AG04449 (cell line): ENCODE measurements around the gene B4GALNT3.

ENCODE experiments used
- CTCF ChIA-PET: fragments of 350-600 bp; formaldehyde crosslinking; extraction: SDS; loops from one replicate; lab custom pipeline; 2021; ENCODE audit warnings: antibody characterized with exemption; lab: Yijun Ruan, JAX
- POLR2A ChIA-PET: fragments of 400-600, 350-600 bp; formaldehyde crosslinking; extraction: SDS; loops from one replicate; lab custom pipeline; 2020; ENCODE audit warnings: antibody characterized with exemption, inconsistent platforms; lab: Yijun Ruan, JAX
- DNase-seq: peaks from one replicate; pipeline ENCODE4 v3.0.0-alpha.2; 2010; ENCODE audit warnings: low read depth, low spot score
- H3K4me3 ChIP-seq: 2 replicates; pipeline ENCODE4 v1.5.1; 2011; ENCODE audit warnings: low read depth, mild to moderate bottlenecking, control low read depth, low read length
- TF ChIP-seq, protein P1 (sequence below): IDR thresholded peaks from one replicate; pipeline ENCODE4 v1.5.1; 2011; ENCODE audit warnings: mild to moderate bottlenecking, moderate library complexity, low read length, control low read depth, inconsistent platforms; ENCODE audit not compliant: insufficient read depth; ENCODE audit errors: missing control alignments

B4GALNT3 gene

DNA sequence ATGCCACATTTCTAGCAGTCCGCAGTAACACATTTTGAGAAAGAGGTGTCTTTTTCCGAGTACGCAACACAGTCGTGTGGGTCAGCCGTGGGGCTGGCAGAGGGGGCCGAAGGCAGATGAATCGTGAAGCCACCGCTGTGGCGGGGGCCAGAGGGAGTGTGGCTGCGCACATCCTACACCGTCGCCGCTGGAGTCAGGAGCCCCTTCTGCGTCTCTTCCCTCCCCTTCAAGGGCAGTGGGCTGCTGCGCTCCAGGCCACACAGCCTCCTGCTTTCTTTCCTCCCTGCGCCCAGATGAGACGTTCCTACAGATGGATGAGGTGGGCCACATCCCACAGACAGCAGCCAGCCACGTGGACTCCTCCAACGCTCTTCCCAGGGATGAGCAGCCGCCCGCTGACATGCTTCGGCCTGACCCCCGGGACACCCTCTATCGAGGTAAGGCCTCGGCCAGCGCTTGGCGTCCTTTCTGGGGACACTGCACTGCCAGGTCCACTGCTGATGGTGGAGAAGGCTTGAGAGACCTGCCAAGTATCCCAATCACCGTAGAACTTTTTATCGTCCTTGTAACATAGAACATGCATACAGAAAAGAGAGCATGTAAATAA is 89.8 kb downstream of the B4GALNT3 start:
- CTCF ChIA-PET, result interaction anchor here (2.1 to 3.5 kb wide), 3 partner anchors 97 to 109 kb away, joined by 5 to 347 read pairs (median 236); no protein-coding TSS in a partner anchor
- TF ChIP-seq, protein P1, sequence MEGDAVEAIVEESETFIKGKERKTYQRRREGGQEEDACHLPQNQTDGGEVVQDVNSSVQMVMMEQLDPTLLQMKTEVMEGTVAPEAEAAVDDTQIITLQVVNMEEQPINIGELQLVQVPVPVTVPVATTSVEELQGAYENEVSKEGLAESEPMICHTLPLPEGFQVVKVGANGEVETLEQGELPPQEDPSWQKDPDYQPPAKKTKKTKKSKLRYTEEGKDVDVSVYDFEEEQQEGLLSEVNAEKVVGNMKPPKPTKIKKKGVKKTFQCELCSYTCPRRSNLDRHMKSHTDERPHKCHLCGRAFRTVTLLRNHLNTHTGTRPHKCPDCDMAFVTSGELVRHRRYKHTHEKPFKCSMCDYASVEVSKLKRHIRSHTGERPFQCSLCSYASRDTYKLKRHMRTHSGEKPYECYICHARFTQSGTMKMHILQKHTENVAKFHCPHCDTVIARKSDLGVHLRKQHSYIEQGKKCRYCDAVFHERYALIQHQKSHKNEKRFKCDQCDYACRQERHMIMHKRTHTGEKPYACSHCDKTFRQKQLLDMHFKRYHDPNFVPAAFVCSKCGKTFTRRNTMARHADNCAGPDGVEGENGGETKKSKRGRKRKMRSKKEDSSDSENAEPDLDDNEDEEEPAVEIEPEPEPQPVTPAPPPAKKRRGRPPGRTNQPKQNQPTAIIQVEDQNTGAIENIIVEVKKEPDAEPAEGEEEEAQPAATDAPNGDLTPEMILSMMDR, result no peak
- POLR2A ChIA-PET, result no interaction called here
- H3K4me3 ChIP-seq, result no peak overlapping the region
- DNase-seq, result no peak

DNA sequence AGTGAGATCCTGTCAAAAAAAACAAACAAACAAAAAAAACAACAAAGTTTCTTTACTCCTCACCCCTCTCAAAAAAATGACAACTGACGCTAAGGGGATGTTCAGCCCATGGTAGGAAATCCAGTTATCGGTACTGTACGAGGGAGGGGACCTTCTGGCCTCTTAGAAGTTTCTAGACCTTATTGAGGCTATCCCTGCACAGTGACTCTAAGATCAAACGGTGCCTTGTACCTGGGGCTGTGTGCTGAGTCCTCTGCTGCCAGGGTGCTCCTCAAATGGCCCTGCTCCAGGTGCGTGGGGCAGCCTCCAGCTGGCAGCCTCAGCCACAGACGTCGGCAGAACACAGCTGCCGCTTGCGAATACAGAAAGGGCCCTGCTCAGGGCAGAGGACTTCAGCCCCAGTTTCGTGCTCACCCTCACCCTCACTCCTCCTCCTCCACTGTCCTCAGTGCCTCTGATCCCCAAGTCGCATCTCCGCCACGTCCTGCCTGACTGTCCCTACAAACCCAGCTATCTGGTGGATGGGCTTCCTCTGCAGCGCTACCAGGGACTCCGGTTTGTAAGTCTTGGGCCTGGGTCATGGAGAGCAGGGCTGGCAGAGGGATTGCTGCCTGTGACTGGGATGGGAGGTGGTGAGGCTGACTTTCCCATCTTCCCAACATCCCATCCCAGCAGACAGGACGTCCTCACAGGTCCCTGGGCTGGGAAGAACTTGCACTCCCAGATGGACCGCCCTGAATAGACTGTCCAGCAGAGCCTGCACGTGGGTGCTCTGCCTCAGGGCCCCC is 90.9 kb downstream of the B4GALNT3 start:
- CTCF ChIA-PET, result interaction anchor here (0.9 to 3.0 kb wide), 6 partner anchors 10 to 401 kb away, joined by 3 to 27 read pairs (median 4); no protein-coding TSS in a partner anchor
- DNase-seq, result no peak
- POLR2A ChIA-PET, result interaction anchor here (0.7 kb wide), 1 partner anchor 9 kb away, joined by 3 read pairs; no protein-coding TSS in a partner anchor
- H3K4me3 ChIP-seq, result no peak overlapping the region
- TF ChIP-seq, protein P1, result no peak

DNA sequence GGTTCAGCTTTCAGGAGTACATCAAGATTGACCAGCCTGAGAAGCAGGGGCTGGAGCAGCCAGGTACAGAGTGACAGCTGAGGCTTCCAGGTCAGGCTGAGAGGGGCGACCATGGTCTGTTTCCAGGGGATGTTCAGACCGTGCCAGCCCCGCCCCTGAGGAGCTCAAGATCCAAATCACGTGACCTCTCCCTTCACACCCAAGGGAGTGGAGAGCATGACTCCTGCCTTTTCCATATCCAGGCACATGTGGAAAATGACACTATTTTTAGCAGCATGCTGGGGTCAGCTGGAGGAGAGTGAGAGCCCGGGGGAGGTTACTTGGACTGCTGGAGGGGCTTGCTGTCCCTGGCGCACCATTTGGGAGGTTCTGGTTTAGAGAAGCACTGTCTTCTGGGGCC is 92.7 kb downstream of the B4GALNT3 start:
- ChIA-PET CTCF (interaction anchor here (1.0 to 3.0 kb wide), 3 partner anchors 99 to 263 kb away, joined by 3 to 27 read pairs (median 26); no protein-coding TSS in a partner anchor), POLR2A (no interaction called here)
- no peak for DNase-seq
- TF ChIP-seq, protein P1, result no peak
- no peak overlapping the region for H3K4me3 ChIP-seq

DNA sequence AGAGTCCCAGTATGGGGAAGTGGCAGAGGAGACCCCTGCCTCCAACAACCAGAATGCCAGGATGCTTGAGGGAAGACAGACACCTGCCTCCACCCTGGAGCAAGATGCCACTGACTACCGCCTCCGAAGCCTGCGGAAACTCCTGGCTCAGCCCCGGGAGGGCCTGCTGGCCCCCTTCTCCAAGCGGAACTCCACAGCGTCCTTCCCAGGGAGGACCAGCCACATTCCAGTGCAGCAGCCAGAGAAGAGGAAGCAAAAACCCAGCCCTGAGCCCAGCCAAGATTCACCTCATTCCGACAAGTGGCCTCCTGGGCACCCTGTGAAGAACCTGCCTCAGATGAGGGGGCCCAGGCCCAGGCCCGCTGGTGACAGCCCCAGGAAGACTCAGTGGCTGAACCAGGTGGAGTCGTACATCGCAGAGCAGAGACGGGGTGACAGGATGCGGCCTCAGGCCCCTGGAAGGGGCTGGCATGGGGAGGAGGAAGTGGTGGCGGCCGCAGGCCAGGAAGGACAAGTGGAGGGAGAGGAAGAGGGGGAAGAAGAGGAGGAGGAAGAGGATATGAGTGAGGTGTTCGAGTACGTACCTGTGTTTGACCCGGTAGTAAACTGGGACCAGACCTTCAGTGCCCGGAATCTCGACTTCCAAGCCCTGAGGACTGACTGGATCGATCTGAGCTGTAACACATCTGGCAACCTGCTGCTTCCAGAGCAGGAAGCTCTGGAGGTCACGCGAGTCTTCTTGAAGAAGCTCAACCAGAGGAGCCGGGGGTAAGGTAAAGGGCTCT is 93.7 kb downstream of the B4GALNT3 start:
- TF ChIP-seq, protein P1, result no peak
- DNase-seq, result no peak
- no peak overlapping the region for H3K4me3 ChIP-seq
- ChIA-PET CTCF (interaction anchor here (1.0 to 3.7 kb wide), 4 partner anchors 9 to 111 kb away, joined by 3 to 27 read pairs (median 14); no protein-coding TSS in a partner anchor), POLR2A (no interaction called here)

DNA sequence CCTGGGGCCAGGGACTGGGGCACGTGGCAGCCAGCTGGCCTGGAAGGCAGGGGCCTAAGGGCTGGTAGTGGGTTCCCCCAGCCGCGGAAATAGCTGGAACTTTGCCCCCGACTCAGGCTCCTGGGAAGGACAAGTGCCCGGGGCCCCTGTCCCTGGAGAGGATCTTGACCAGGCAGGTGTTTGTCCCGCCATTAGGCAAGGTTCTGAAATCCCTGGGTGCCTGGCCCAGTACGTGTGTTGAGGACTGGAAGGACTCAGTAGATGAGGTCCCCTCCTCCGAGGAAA is 94.2 kb downstream of the B4GALNT3 start:
- ChIA-PET POLR2A (no interaction called here), CTCF (interaction anchor here (1.0 to 3.7 kb wide), 5 partner anchors 9 to 112 kb away, joined by 3 to 23 read pairs (median 4); no protein-coding TSS in a partner anchor)
- TF ChIP-seq, protein P1, result no peak
- no peak for DNase-seq
- no peak overlapping the region for H3K4me3 ChIP-seq
